GM18502 (cell line): ENCODE data around the gene TMEM238L.

Source experiments
- ATAC-seq: cut with Tn5 transposase; IDR thresholded peaks from one replicate; pipeline ENCODE4 v1.9.1; 2021; ENCODE audit warnings: mild to moderate bottlenecking; ENCODE audit not compliant: unreplicated experiment, poor library complexity

TMEM238L gene

GRCh38 chr17:10752696-10753095, 51.2 kb downstream of the TMEM238L start:
- no peak for ATAC-seq

DNA sequence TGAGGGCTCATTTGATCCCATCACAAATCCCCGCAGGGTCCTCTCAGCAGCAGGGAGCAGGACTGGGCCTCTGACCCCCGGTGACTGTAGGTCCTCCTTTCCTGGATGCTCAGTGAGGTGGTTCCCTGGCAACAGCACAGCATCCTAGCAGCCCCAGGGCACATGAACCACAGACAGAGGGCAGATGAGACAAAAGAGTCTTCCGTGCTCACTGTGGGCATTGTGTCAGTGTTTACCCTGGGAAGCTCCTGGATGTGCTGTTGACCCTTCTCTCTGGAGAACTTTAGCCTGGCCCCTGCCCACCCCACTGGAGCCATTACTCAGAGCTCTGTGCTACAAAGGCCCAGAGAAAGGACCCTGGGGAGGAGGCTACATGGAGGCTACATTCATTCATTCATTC, 52.3 kb downstream of the TMEM238L start:
- ATAC-seq, result no peak

GRCh38 chr17:10750210-10750609, 53.7 kb downstream of the TMEM238L start:
- no peak for ATAC-seq

- no peak for ATAC-seq
Measured at GRCh38 chr17:10748531-10749181, 55.2 kb downstream of the TMEM238L start.

DNA sequence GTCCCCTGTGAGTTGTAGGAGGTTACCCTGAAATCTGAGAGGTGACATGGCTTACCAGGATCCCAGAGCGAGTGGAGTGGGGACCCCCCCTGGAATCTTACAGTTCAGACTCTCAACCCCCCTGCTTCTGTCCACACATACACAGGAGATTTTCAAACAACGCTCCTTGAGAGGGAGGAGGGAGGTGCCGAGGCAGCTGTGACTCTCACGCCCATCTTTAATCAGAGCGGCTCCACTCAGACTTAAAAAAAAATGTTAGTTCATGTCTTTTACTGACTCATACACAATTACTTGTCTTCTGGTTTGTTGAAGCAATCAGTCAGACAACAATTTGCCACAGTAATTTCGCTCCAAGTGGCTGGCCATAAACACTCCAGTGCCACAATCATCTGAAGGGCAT, 58.7 kb downstream of the TMEM238L start:
- no peak for ATAC-seq
